Caco-2 (cell line): Measurements from ENCODE around the gene MPPED2. TPM values are rescaled to one million over a fixed set of nuclear protein-coding genes. Genes with fewer than 3 reads are reported as not detected.

Source experiments
- BruUV-seq: library from RNA; stranded (reverse); fragments of 400-500 nt; replicated peaks from 2 replicates; lab custom pipeline; 2021; lab: Mats Ljungman, UMichigan
- CTCF ChIA-PET: fragments of 300-600 bp; sonication (Branson Sonifier 250); formaldehyde crosslinking; loops from one replicate; lab custom pipeline; 2022; ENCODE audit warnings: antibody characterized with exemption; lab: Charles Lee
- POLR2A ChIA-PET: fragments of 300-600 bp; sonication (Branson Sonifier 250); formaldehyde crosslinking; loops from one replicate; lab custom pipeline; 2022; ENCODE audit warnings: antibody characterized with exemption; lab: Charles Lee
- DNase-seq, 2 experiments: peaks; one replicate each; pipeline versions ENCODE4 v3.0.0 to v3.0.0-alpha.2; 2020 to 2022
- H3K27me3 ChIP-seq: replicated peaks from 2 replicates; pipeline ENCODE4 v1.6.0; 2011; ENCODE audit warnings: low read length; ENCODE audit not compliant: control insufficient read depth, insufficient read depth
- H3K36me3 ChIP-seq: 2 replicates; pipeline ENCODE4 v1.5.1; 2011; ENCODE audit warnings: low read length; ENCODE audit not compliant: control insufficient read depth, insufficient read depth
- H3K4me1 ChIP-seq: fragments of 250-450 bp; sonication (Bioruptor Pico); 2 replicates; pipeline ENCODE4 v1.5.1; 2020; ENCODE audit warnings: mild to moderate bottlenecking
- H3K4me3 ChIP-seq: 2 replicates; pipeline ENCODE4 v1.5.1; 2011; ENCODE audit warnings: low read depth, mild to moderate bottlenecking, control low read depth, low read length
- H3K9me3 ChIP-seq: fragments of 250-450 bp; sonication (Bioruptor Pico); 2 replicates; pipeline ENCODE4 v1.5.1; 2020; ENCODE audit warnings: mild to moderate bottlenecking, moderate library complexity
- H3K27ac Mint-ChIP-seq: one replicate; pipeline ENCODE4 v1.8.0; 2022; ENCODE audit warnings: mixed read lengths; ENCODE audit not compliant: unreplicated experiment
- H3K27me3 Mint-ChIP-seq: one replicate; pipeline ENCODE4 v1.8.0; 2022; ENCODE audit warnings: mixed read lengths; ENCODE audit not compliant: insufficient read depth, unreplicated experiment
- H3K36me3 Mint-ChIP-seq: one replicate; pipeline ENCODE4 v1.8.0; 2022; ENCODE audit warnings: mild to moderate bottlenecking, mixed read lengths; ENCODE audit not compliant: insufficient read depth, unreplicated experiment
- H3K4me1 Mint-ChIP-seq: one replicate; pipeline ENCODE4 v1.8.0; 2022; ENCODE audit warnings: low read depth, mixed read lengths; ENCODE audit not compliant: unreplicated experiment
- H3K4me3 Mint-ChIP-seq: one replicate; pipeline ENCODE4 v1.8.0; 2022; ENCODE audit warnings: mild to moderate bottlenecking, moderate library complexity, mixed read lengths; ENCODE audit not compliant: unreplicated experiment
- H3K9me3 Mint-ChIP-seq: one replicate; pipeline ENCODE4 v1.8.0; 2022; ENCODE audit warnings: mixed read lengths; ENCODE audit not compliant: unreplicated experiment
- intact Hi-C: fragments of 100-400 bp; cut with micrococcal nuclease; formaldehyde crosslinking; loops from one replicate; pipeline ENCODE4 v1.10.0; 2022; ENCODE audit not compliant: unreplicated experiment
- total RNA-seq: library from RNA; stranded (reverse); gene quantifications from 2 replicates; pipeline ENCODE4 v1.2.3, GENCODE V29; 2022
- TF ChIP-seq, protein P1 (sequence below), 2 experiments: fragments of 200-600 bp in 1 of 2; IDR thresholded peaks; 1 replicate in 1 of 2; 2 replicates in 1 of 2; pipeline versions ENCODE4 v1.5.1 to v1.8.0; 2011 to 2022; ENCODE audit warnings: antibody characterized with exemption in 1 of 2, control low read depth in 1 of 2, inconsistent platforms in 1 of 2, low read depth in 1 of 2, low read length in 1 of 2, mild to moderate bottlenecking in 1 of 2, moderate library complexity in 1 of 2; ENCODE audit not compliant: insufficient read depth in 1 of 2, severe bottlenecking in 1 of 2, unreplicated experiment in 1 of 2

Gene MPPED2
- total RNA-seq, 1 experiment from 2014 or later: not detected

DNA sequence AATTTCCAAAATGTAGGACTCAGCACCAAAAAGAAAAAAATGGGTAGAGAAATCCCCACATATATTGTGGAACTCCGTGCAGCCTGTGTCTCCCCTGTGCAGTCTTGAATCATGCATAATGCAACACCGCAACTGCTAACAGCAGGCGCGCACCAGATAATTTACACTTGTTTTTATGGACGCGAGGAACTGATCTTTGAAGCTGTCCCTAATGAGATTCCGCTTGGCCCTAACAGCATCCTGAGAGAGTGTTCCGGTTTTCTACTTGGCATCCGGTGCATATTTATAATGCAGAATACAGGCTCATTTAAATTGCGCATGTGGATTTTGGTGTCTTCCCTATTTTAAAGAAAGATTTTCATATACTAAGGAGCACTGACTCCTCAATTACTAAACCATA lies 21.1 kb downstream of the MPPED2 start:
- intact Hi-C loops: no loop called here
- Mint-ChIP-seq H3K9me3 (no peaks in the 10 kb centered on the region), H3K36me3 (no peaks in the 10 kb centered on the region), H3K27me3 (peaks cover 3% of the 10 kb centered on the region), H3K4me3 (no peak overlapping the region), H3K27ac (no peak overlapping the region), H3K4me1 (no peaks in the 10 kb centered on the region)
- H3K27me3 ChIP-seq: no peaks in the 10 kb centered on the region
- no peaks in the 10 kb centered on the region for H3K9me3 ChIP-seq
- H3K4me1 ChIP-seq: no peaks in the 10 kb centered on the region
- TF ChIP-seq, protein P1, sequence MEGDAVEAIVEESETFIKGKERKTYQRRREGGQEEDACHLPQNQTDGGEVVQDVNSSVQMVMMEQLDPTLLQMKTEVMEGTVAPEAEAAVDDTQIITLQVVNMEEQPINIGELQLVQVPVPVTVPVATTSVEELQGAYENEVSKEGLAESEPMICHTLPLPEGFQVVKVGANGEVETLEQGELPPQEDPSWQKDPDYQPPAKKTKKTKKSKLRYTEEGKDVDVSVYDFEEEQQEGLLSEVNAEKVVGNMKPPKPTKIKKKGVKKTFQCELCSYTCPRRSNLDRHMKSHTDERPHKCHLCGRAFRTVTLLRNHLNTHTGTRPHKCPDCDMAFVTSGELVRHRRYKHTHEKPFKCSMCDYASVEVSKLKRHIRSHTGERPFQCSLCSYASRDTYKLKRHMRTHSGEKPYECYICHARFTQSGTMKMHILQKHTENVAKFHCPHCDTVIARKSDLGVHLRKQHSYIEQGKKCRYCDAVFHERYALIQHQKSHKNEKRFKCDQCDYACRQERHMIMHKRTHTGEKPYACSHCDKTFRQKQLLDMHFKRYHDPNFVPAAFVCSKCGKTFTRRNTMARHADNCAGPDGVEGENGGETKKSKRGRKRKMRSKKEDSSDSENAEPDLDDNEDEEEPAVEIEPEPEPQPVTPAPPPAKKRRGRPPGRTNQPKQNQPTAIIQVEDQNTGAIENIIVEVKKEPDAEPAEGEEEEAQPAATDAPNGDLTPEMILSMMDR (IDR thresholded peaks at IDR 0.05; ENCODE audit: insufficient read depth in 1 of 2, low read depth in 1 of 2, low read length in 1 of 2, severe bottlenecking in 1 of 2, unreplicated experiment in 1 of 2): no peak
- no peak overlapping the region for H3K4me3 ChIP-seq
- no peak for DNase-seq
- BruUV-seq: no TSS peak
- POLR2A ChIA-PET: no interaction called here
- H3K36me3 ChIP-seq: no peaks in the 10 kb centered on the region
- CTCF ChIA-PET: no interaction called here

DNA sequence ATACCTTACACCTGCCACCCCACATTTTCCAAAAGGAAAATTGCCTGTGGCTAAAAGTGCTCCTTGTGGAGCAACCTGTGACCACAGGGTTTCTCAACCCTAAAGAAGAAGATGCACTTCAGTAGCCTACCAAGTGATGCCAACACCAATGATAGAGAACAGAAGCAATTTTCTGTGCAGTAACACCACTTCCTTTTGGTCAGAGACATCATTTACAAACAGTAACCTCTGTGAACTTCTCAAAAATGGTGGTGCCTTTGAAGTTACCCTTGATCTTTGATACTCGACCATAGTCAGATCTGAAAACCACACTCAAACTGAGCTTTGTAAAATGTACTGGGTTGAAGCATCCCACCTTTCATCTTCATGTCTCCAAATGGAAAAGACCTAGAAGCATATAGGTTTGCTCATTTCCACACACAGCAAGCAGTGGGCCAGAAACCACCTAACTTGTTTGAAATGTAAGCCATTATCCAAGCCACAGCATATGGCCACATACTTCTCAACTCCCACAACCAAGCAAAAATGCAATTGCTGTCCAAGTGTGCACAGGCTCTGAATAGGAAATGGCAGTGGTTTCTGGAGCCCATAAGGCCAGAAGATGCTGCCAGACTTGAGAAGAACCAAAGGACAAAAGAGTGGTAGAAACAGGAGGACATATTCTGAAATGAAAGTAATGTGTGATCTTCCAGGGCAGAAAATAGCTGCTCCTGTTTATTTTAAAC lies 24.3 kb downstream of the MPPED2 start:
- TF ChIP-seq, protein P1 (IDR thresholded peaks at IDR 0.05; ENCODE audit: insufficient read depth in 1 of 2, low read depth in 1 of 2, low read length in 1 of 2, severe bottlenecking in 1 of 2, unreplicated experiment in 1 of 2): no peak
- no peaks in the 10 kb centered on the region for H3K9me3 Mint-ChIP-seq
- H3K4me3 Mint-ChIP-seq: no peak overlapping the region
- intact Hi-C loops: no loop called here
- no peak for DNase-seq
- Histone ChIP-seq H3K36me3 (no peaks in the 10 kb centered on the region), H3K27me3 (no peaks in the 10 kb centered on the region), H3K9me3 (no peaks in the 10 kb centered on the region), H3K4me3 (no peak overlapping the region), H3K4me1 (no peaks in the 10 kb centered on the region)
- CTCF ChIA-PET: no interaction called here
- H3K4me1 Mint-ChIP-seq: no peaks in the 10 kb centered on the region
- BruUV-seq: no TSS peak
- no peak overlapping the region for H3K27ac Mint-ChIP-seq
- peaks cover 2% of the 10 kb centered on the region for H3K27me3 Mint-ChIP-seq
- POLR2A ChIA-PET: no interaction called here
- H3K36me3 Mint-ChIP-seq: no peaks in the 10 kb centered on the region

DNA sequence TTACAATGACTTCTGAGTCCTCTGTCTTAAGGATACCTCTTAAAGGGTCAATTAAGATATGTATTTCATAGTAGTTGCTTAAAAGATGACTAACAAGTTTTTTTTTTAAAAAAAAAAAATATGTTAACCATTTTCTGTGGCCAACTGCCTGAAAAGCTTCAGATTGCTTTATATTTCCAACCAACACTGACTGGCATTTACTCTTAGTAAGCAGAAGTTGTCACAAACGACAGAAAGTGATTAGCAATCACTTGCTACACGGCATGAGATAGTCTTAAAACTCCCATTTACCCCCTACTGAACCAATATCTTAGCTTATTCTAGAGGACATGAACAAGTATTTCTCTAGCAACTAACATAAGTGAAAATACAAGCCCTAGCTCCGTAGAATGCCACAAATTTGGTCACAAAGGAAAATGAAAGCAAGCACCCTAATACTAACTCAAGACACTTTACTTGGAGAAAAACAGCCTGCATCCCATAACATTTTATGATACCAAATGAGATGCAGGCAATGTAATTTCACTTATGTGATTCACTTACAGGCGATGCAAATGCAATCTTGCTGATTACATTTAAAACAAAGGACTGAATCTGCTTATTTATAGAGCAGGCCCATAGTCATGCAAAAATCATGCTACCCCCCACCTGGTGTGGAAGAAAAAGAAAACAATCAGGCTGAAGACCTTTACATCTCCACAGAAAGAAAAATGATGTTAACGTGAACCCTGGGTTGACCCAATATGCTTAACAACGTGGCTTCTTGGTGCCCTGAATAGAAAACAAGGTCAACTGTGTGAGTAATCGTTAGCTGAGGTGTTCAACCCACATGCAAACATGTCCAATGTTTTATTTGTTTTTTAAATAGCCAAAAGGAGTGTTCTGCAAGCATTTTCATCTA lies 25.7 kb downstream of the MPPED2 start:
- peaks cover 2% of the 10 kb centered on the region for H3K27me3 Mint-ChIP-seq

More for the DNA sequence above, 25.7 kb downstream of the MPPED2 start:
- no peaks in the 10 kb centered on the region for H3K9me3 ChIP-seq
- no peak overlapping the region for H3K4me3 ChIP-seq
- no peaks in the 10 kb centered on the region for H3K36me3 Mint-ChIP-seq
- no peak overlapping the region for H3K27ac Mint-ChIP-seq
- ChIA-PET CTCF (no interaction called here), POLR2A (no interaction called here)
- intact Hi-C loops: no loop called here
- H3K4me1 ChIP-seq: no peaks in the 10 kb centered on the region
- H3K36me3 ChIP-seq: no peaks in the 10 kb centered on the region
- H3K9me3 Mint-ChIP-seq: no peaks in the 10 kb centered on the region
- no peak for DNase-seq
- H3K4me1 Mint-ChIP-seq: no peaks in the 10 kb centered on the region
- BruUV-seq: no TSS peak
- TF ChIP-seq, protein P1 (IDR thresholded peaks at IDR 0.05; ENCODE audit: insufficient read depth in 1 of 2, low read depth in 1 of 2, low read length in 1 of 2, severe bottlenecking in 1 of 2, unreplicated experiment in 1 of 2): no peak
- no peak overlapping the region for H3K4me3 Mint-ChIP-seq
- no peaks in the 10 kb centered on the region for H3K27me3 ChIP-seq
